ENCODE results near the gene SNED1.

Gene SNED1

GRCh38 chr2:241030333-241030680, 31.9 kb downstream of the SNED1 start:
- DNase-seq (ENCODE audit: low spot score), result no peak

GRCh38 chr2:241030883-241031282, 32.5 kb downstream of the SNED1 start:
- DNase-seq (ENCODE audit: low spot score), result no peak

- DNase-seq (ENCODE audit: low spot score), result no peak
These were observed 33.2 kb downstream of the SNED1 start for GRCh38 chr2:241031436-241032165.

- DNase-seq (ENCODE audit: low spot score), result no peak
These were observed 35.0 kb downstream of the SNED1 start for GRCh38 chr2:241033336-241033987.

- DNase-seq (ENCODE audit: low spot score), result no peak
These were observed 35.6 kb downstream of the SNED1 start for GRCh38 chr2:241033994-241034393.

GRCh38 chr2:241034490-241035141, 36.2 kb downstream of the SNED1 start:
- no peak for DNase-seq (ENCODE audit: low spot score)

GRCh38 chr2:241035142-241035817, 36.9 kb downstream of the SNED1 start:
- DNase-seq (ENCODE audit: low spot score), result no peak

- DNase-seq (ENCODE audit: low spot score), result no peak
These were observed 37.5 kb downstream of the SNED1 start for GRCh38 chr2:241035818-241036396.

GRCh38 chr2:241036397-241036963, 38.1 kb downstream of the SNED1 start:
- no peak for DNase-seq (ENCODE audit: low spot score)

- no peak for DNase-seq (ENCODE audit: low spot score)
These were observed 38.6 kb downstream of the SNED1 start for GRCh38 chr2:241036964-241037421.

- no peak for DNase-seq (ENCODE audit: low spot score)
These were observed 39.1 kb downstream of the SNED1 start for GRCh38 chr2:241037498-241037897.

- no peak for DNase-seq (ENCODE audit: low spot score)
These were observed 40.2 kb downstream of the SNED1 start for GRCh38 chr2:241038374-241039180.

GRCh38 chr2:241039416-241039815, 41.0 kb downstream of the SNED1 start:
- DNase-seq (ENCODE audit: low spot score), result no peak

GRCh38 chr2:241040081-241040803, 41.8 kb downstream of the SNED1 start:
- DNase-seq (ENCODE audit: low spot score), result no peak

- no peak for DNase-seq (ENCODE audit: low spot score)
These were observed 43.3 kb downstream of the SNED1 start for GRCh38 chr2:241041589-241042158.

- DNase-seq (ENCODE audit: low spot score), result no peak
These were observed 45.2 kb downstream of the SNED1 start for GRCh38 chr2:241043581-241043980.

GRCh38 chr2:241047253-241048010, 49.0 kb downstream of the SNED1 start:
- DNase-seq (ENCODE audit: low spot score), result no peak

- DNase-seq (ENCODE audit: low spot score), result no peak
These were observed 49.9 kb downstream of the SNED1 start for GRCh38 chr2:241048149-241048948.

Data from AG08396 (cell line).